ENCODE data around the gene TRMO.

The TRMO gene

GRCh38 chr9:97921959-97922724 is at the start of gene TRMO:
TSS of gene TRMO (minus strand) at chr9:97922500. CDS start at chr9:97922493, 7 bp downstream.
- TF ChIP-seq CTCF (IDR thresholded peaks at IDR 0.05), result peak; percentile 80

DNA sequence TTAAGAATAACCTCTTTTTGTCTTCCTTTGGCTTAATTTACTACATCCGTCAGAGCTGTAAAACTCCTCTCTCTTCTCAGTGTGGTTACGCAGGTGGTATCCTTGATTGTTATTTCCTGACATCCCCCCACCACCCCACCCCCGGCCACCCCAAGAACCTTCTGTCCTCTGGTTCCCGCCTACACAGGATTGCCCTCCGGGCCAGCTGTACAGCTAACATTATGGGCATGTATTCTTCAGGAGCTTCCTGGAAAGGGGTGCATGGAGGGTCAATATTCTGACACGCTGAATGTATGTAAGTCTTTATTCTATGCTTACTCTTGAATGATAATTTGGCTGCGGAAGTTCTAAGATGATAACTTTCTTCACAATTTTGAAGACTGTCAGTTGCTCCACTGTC is 47.9 kb upstream of the TRMO start:
- no peak for TF ChIP-seq CTCF (IDR thresholded peaks at IDR 0.05)

- no peak for TF ChIP-seq CTCF (IDR thresholded peaks at IDR 0.05)
Measured at GRCh38 chr9:97969014-97969413, 46.7 kb upstream of the TRMO start.

GRCh38 chr9:97966493-97966892 is 44.2 kb upstream of the TRMO start:
- TF ChIP-seq CTCF (IDR thresholded peaks at IDR 0.05), result no peak

GRCh38 chr9:97964901-97965300 is 42.6 kb upstream of the TRMO start:
- no peak for TF ChIP-seq CTCF (IDR thresholded peaks at IDR 0.05)

DNA sequence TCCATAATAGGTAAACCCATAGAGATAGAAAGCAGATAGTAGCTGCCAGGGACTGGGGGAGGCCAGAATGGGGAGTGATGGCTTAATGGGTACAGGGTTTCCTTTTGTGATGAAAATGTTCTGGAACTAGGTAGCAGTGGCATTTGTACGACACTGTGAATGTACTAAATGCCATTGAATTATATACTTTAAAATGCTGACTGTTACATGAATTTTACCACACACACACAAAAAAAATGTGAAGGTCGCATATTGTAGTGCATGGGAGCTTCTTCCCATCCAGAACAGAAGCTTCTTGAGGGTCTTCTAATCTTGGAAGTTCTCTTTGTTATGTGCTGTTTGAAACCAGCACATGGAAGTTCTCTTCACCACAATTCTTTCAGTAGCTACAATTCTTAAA is 40.9 kb upstream of the TRMO start:
- no peak for TF ChIP-seq CTCF (IDR thresholded peaks at IDR 0.05)

- no peak for TF ChIP-seq CTCF (IDR thresholded peaks at IDR 0.05)
Measured at GRCh38 chr9:97962575-97962974, 40.3 kb upstream of the TRMO start.

DNA sequence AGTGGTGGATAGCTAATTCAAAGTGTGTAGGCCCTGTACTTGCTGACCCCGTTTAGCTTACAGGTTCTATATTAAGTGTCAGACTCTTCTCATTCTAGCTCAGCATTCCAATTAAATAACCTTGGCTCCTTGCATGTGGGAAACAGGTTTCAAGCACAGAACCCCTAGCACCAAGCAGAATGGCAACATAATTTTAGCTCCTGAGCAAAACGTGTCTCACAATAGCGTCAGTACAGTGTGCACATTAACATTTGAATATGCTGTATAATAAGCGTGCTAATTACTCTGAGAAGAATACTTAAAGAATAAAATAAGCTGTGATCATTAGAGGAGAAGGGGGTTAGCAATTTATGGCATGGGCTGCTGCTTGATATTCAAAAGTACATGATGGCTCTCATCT is 39.8 kb upstream of the TRMO start:
- TF ChIP-seq CTCF (IDR thresholded peaks at IDR 0.05), result no peak
